Fibroblast of the aortic adventitia (primary cell): Measurements from ENCODE around the gene MYADM. TPM values are rescaled to one million over a fixed set of nuclear protein-coding genes. Genes with fewer than 3 reads are reported as not detected.
A peak's percentile ranks its signal among the peaks of the same experiment; 100 is the strongest.

Source experiments
- DNase-seq: peaks from one replicate; pipeline ENCODE4 v3.0.0-alpha.2; 2010; ENCODE audit warnings: low read depth
- H3K4me3 ChIP-seq: 2 replicates; pipeline ENCODE4 v1.5.1; 2011; ENCODE audit warnings: low read depth, mild to moderate bottlenecking, control low read depth, low read length, moderate library complexity
- CTCF ChIP-seq: IDR thresholded peaks from 2 replicates; pipeline ENCODE4 v1.5.1; 2011; ENCODE audit warnings: mild to moderate bottlenecking, low read length, control low read depth, inconsistent platforms; ENCODE audit not compliant: insufficient read depth
- total RNA-seq: library from RNA; depleted of rRNA; stranded (reverse); fragments of >200 nt; gene quantifications from 2 replicates; pipeline ENCODE4 v1.2.3, GENCODE V29; 2012; ENCODE audit warnings: low replicate concordance

The MYADM gene
- total RNA-seq, 1 donor, result 30.2 TPM

GRCh38 chr19:53882391-53883050 is 14.8 kb downstream of the MYADM start:
- H3K4me3 ChIP-seq, result peak overlapping the region; percentile 56
- DNase-seq, result no peak
- no peak for TF ChIP-seq CTCF

DNA sequence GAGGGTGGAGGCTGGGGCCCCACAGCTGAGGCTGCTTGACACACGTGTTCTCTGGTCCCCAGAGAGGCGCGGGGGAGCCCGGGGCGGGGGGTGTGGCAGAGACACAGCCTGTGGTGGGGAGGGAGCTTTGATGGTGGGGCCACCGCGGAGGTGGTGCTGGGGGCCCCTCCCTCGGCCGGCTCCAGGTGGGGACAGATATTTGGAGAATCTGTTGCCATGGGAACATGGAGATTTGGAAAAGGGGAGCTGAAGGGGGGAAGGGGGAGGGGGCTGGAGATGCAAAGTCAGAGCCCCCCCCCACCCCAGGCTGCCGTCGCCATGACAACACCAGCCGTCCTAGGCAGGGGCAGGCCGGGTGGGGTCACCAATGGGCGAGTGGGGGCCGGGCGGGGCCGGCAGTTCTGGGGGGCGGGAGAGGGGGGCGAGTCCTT is 15.6 kb downstream of the MYADM start:
- TF ChIP-seq CTCF, result no peak
- H3K4me3 ChIP-seq, result no peak overlapping the region
- DNase-seq, result no peak

DNA sequence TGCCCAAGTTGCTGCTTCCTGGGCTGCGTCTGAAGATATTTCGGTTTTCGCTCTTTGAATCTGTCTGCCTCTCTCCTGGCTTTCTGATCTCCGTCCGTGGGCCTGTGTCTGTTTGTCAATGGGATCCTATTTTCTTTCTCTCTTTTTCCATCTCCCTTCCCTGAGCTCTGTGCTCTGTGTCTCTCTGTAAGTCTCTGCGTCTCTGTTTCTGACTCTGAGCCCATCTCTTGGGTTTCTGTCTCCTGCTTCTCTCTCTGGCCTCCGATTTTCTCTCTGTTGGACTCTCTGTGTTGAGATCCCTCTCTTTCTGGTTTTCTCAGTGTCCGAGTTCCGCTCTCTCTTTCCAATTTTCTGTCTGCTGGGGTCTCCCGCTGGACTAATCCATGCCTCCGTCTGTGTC is 16.1 kb downstream of the MYADM start:
- TF ChIP-seq CTCF, result no peak
- no peak overlapping the region for H3K4me3 ChIP-seq
- no peak for DNase-seq

- DNase-seq, result no peak
- H3K4me3 ChIP-seq, result no peak overlapping the region
- TF ChIP-seq CTCF, result no peak
Observed at GRCh38 chr19:53884256-53884655, 16.6 kb downstream of the MYADM start.

DNA sequence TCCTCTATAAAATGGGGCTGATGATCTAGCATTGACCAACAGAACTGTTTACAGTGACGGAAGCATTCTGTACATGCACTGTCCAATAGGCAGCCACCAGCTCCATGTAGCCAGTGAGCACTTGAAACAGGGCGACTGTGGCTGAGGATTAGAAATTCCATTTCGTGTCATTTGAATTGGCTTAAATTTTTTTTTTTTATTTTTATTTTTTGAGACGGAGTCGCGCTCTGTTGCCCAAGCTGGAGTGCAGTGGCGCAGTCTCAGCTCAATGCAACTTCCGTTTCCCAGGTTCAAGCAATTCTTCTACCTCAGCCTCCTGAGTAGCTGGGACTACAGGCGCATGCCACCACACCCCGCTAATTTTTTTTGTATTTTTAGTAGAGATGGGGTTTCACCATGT is 17.4 kb downstream of the MYADM start:
- DNase-seq, result no peak
- H3K4me3 ChIP-seq, result no peak overlapping the region
- TF ChIP-seq CTCF, result no peak

GRCh38 chr19:53892301-53892980 is 24.8 kb downstream of the MYADM start:
- H3K4me3 ChIP-seq, result no peak overlapping the region
- TF ChIP-seq CTCF, result no peak
- no peak for DNase-seq

- DNase-seq, result no peak
- no peak for TF ChIP-seq CTCF
- no peak overlapping the region for H3K4me3 ChIP-seq
Observed at GRCh38 chr19:53892981-53893325, 25.3 kb downstream of the MYADM start.
